PC-3 (cell line): ENCODE data around the gene SLC25A21. TPM values are rescaled to one million over a fixed set of nuclear protein-coding genes. Genes with fewer than 3 reads are reported as not detected.
A peak's percentile ranks its signal among the peaks of the same experiment; 100 is the strongest.

ENCODE experiments used
- ATAC-seq: fragments of 200-7000 bp; cut with Tn5 transposase; 2 replicates; pipeline ENCODE4 v1.9.1; 2020; ENCODE audit warnings: mild to moderate bottlenecking, moderate library complexity
- BruUV-seq: library from RNA; stranded (reverse); fragments of 400-500 nt; replicated peaks from 2 replicates; lab custom pipeline; 2021; lab: Mats Ljungman, UMichigan
- CTCF ChIA-PET: fragments of 300-600 bp; sonication (Branson Sonifier 250); formaldehyde crosslinking; loops from one replicate; lab custom pipeline; 2022; ENCODE audit warnings: antibody characterized with exemption; lab: Charles Lee
- POLR2A ChIA-PET: fragments of 300-600 bp; sonication (Branson Sonifier 250); formaldehyde crosslinking; loops from one replicate; lab custom pipeline; 2022; ENCODE audit warnings: antibody characterized with exemption; ENCODE audit not compliant: unreplicated experiment; lab: Charles Lee
- DNase-seq: peaks from one replicate; pipeline ENCODE4 v3.0.0-alpha.2; 2015
- H2AFZ ChIP-seq: fragments of 300-600 bp; sonication (generic); 2 replicates; pipeline ENCODE4 v1.6.0; 2016; ENCODE audit warnings: antibody characterized with exemption, low read length
- H3F3A ChIP-seq: fragments of 300-600 bp; sonication (generic); one replicate; pipeline ENCODE4 v1.6.0; 2017; ENCODE audit warnings: antibody characterized with exemption, low read length, control low read depth, mild to moderate bottlenecking; ENCODE audit not compliant: unreplicated experiment
- H3K27ac ChIP-seq: fragments of 300-600 bp; sonication (generic); 2 replicates; pipeline ENCODE4 v1.5.1; 2016; ENCODE audit warnings: mild to moderate bottlenecking, low read length
- H3K27me3 ChIP-seq: fragments of 300-600 bp; sonication (generic); 2 replicates; pipeline ENCODE4 v1.6.1; 2016; ENCODE audit warnings: low read length, mixed read lengths
- H3K36me3 ChIP-seq: fragments of 300-600 bp; sonication (generic); 2 replicates; pipeline ENCODE4 v1.6.1; 2016; ENCODE audit warnings: low read depth, mixed run types, low read length, mixed read lengths
- H3K4me1 ChIP-seq: fragments of 300-600 bp; sonication (generic); 2 replicates; pipeline ENCODE4 v1.5.1; 2016; ENCODE audit warnings: low read length; ENCODE audit not compliant: insufficient read depth
- H3K4me2 ChIP-seq: fragments of 300-600 bp; sonication (generic); 2 replicates; pipeline ENCODE4 v1.6.0; 2016; ENCODE audit warnings: low read length
- H3K4me3 ChIP-seq: fragments of 300-600 bp; sonication (generic); 2 replicates; pipeline ENCODE4 v1.5.1; 2016; ENCODE audit warnings: mild to moderate bottlenecking, low read length, mixed read lengths
- H3K79me2 ChIP-seq: fragments of 300-600 bp; sonication (generic); 2 replicates; pipeline ENCODE4 v1.6.1; 2017; ENCODE audit warnings: low read length, mixed read lengths
- H3K9ac ChIP-seq: fragments of 300-600 bp; sonication (generic); 2 replicates; pipeline ENCODE4 v1.6.0; 2016; ENCODE audit warnings: mild to moderate bottlenecking, low read length
- H3K9me2 ChIP-seq: fragments of 300-600 bp; sonication (generic); replicated peaks from 2 replicates; pipeline ENCODE4 v1.6.1; 2016; ENCODE audit warnings: mixed run types, low read length, mixed read lengths
- H3K9me3 ChIP-seq: fragments of 300-600 bp; sonication (generic); 2 replicates; pipeline ENCODE4 v1.6.1; 2016; ENCODE audit warnings: low read length, mixed read lengths
- H4K20me1 ChIP-seq: fragments of 300-600 bp; sonication (generic); 2 replicates; pipeline ENCODE4 v1.6.1; 2016; ENCODE audit warnings: low read length, mixed read lengths
- CTCF ChIP-seq: fragments of 300-600 bp; sonication (generic); conservative IDR thresholded peaks from 2 replicates; pipeline ENCODE4 v1.5.1; 2017; ENCODE audit warnings: antibody characterized with exemption, low read depth, mild to moderate bottlenecking, low read length
- EZH2 ChIP-seq: fragments of 300-600 bp; sonication (generic); IDR thresholded peaks from one replicate; pipeline ENCODE4 v1.6.1; 2017; ENCODE audit warnings: antibody characterized with exemption, mild to moderate bottlenecking, low read length; ENCODE audit not compliant: unreplicated experiment
- EZH2phosphoT487 ChIP-seq: fragments of 300-600 bp; sonication (generic); IDR thresholded peaks from 2 replicates; pipeline ENCODE4 v1.6.1; 2018; ENCODE audit warnings: mild to moderate bottlenecking, antibody characterized with exemption, low read length, borderline replicate concordance
- intact Hi-C: fragments of 100-400 bp; cut with micrococcal nuclease; formaldehyde crosslinking; loops from 2 replicates; pipeline ENCODE4 v1.9.0; 2023
- total RNA-seq: library from RNA; depleted of rRNA; stranded (reverse); fragments of >200 nt; gene quantifications from 2 replicates; pipeline ENCODE4 v1.2.3, GENCODE V29; 2014

Gene SLC25A21
- total RNA-seq, 1 experiment from 2014 or later: 0.87 TPM

GRCh38 chr14:36652542-36653201, 519.7 kb downstream of the SLC25A21 start:
- H3F3A ChIP-seq: no peaks in the 10 kb centered on the region
- no peak overlapping the region for H2AFZ ChIP-seq
- no peaks in the 10 kb centered on the region for H3K9me3 ChIP-seq
- intact Hi-C loops: loop anchor here (5.0 kb wide), 1 partner anchor 580 kb away; no protein-coding TSS in a partner anchor
- DNase-seq: peak; percentile 71
- H4K20me1 ChIP-seq: no peaks in the 10 kb centered on the region
- no peaks in the 10 kb centered on the region for H3K27me3 ChIP-seq
- no peaks in the 10 kb centered on the region for H3K79me2 ChIP-seq
- H3K9me2 ChIP-seq: no peaks in the 10 kb centered on the region
- H3K9ac ChIP-seq: no peak overlapping the region
- H3K27ac ChIP-seq: no peak overlapping the region
- H3K4me1 ChIP-seq: peaks cover 14% of the 10 kb centered on the region
- POLR2A ChIA-PET: no interaction called here
- no TSS peak for BruUV-seq
- H3K4me3 ChIP-seq: no peak overlapping the region
- H3K4me2 ChIP-seq: no peak overlapping the region
- TF ChIP-seq EZH2phosphoT487 (no peak), CTCF (no peak), EZH2 (no peak)
- CTCF ChIA-PET: no interaction called here
- H3K36me3 ChIP-seq: no peaks in the 10 kb centered on the region
- ATAC-seq: peak; percentile 14; the same call in 1 of the 2 replicates

GRCh38 chr14:36649872-36650650, 522.3 kb downstream of the SLC25A21 start:
- Histone ChIP-seq H3K4me1 (peaks cover 17% of the 10 kb centered on the region), H3K36me3 (no peaks in the 10 kb centered on the region), H4K20me1 (no peaks in the 10 kb centered on the region), H3K4me2 (no peak overlapping the region), H3K27me3 (no peaks in the 10 kb centered on the region), H2AFZ (no peak overlapping the region), H3K9me2 (no peaks in the 10 kb centered on the region), H3K9ac (no peak overlapping the region), H3K79me2 (no peaks in the 10 kb centered on the region), H3K27ac (no peak overlapping the region), H3K9me3 (no peaks in the 10 kb centered on the region), H3F3A (no peaks in the 10 kb centered on the region), H3K4me3 (no peak overlapping the region)
- TF ChIP-seq EZH2phosphoT487: no peak
- no peak for TF ChIP-seq CTCF
- no peak for TF ChIP-seq EZH2
- ChIA-PET POLR2A (no interaction called here), CTCF (interaction anchor here (0.5 to 1.1 kb wide), 2 partner anchors 96 to 292 kb away, joined by 3 to 7 read pairs; no protein-coding TSS in a partner anchor)
- BruUV-seq: no TSS peak
- no peak for DNase-seq
- no peak for ATAC-seq
- intact Hi-C loops: loop anchor here (2.0 to 5.0 kb wide), 2 partner anchors 97 to 582 kb away; no protein-coding TSS in a partner anchor
